ENCODE data around the gene KRT16.

DNA sequence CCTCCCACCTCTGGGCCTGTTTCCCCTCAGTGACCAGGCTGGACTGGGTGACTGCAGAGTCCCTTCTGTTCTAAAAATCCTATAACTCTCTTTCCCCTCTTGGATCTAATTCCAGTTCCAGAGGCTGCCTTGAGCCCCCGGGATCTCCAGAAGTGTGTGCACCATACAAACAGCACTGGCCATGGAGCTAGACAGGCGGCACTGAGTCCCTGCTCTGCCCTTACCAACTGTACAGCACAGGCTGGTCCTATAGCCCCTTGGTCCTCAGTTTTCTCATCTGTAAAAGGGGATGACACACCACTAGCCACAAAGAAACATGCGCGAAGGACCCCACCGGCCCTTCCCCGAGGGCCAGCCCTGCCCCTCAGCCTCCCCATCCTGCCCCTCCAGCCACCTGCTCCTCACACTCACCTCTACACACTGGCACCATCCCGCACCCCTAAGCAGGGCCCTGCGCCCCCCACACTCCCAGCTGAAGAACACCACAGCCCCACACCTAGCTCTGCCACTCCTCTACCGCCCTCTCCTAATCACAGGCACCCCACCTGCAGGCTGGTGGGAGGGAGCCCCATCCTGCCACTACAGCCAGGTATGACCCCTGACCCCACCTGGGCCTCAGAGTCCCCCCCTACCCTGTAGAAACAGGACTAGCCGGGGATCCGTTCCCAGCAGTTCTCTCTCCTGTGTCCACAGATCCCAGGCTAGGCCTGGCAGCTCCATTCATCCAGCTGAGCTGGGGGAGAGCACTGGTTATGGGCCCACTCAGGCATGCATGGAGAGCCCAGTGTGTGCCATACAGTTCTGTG lies 913 bp upstream of the KRT16 start:
- TF ChIP-seq, protein P1, sequence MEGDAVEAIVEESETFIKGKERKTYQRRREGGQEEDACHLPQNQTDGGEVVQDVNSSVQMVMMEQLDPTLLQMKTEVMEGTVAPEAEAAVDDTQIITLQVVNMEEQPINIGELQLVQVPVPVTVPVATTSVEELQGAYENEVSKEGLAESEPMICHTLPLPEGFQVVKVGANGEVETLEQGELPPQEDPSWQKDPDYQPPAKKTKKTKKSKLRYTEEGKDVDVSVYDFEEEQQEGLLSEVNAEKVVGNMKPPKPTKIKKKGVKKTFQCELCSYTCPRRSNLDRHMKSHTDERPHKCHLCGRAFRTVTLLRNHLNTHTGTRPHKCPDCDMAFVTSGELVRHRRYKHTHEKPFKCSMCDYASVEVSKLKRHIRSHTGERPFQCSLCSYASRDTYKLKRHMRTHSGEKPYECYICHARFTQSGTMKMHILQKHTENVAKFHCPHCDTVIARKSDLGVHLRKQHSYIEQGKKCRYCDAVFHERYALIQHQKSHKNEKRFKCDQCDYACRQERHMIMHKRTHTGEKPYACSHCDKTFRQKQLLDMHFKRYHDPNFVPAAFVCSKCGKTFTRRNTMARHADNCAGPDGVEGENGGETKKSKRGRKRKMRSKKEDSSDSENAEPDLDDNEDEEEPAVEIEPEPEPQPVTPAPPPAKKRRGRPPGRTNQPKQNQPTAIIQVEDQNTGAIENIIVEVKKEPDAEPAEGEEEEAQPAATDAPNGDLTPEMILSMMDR (IDR thresholded peaks at IDR 0.05), result no peak
- TF ChIP-seq POLR2AphosphoS5 (IDR thresholded peaks at IDR 0.05) (no peak), POLR2A (IDR thresholded peaks at IDR 0.05) (no peak), EP300 (IDR thresholded peaks at IDR 0.05) (no peak)

Data from stomach (tissue), 4 donors.